Panc1 (cell line): Measurements from ENCODE around the gene SATB2. TPM values are rescaled to one million over a fixed set of nuclear protein-coding genes. Genes with fewer than 3 reads are reported as not detected.

Source experiments
- ATAC-seq: fragments of 200-7000 bp; cut with Tn5 transposase; 2 replicates; pipeline ENCODE4 v1.9.1; 2020; ENCODE audit warnings: mild to moderate bottlenecking, moderate library complexity
- BruUV-seq: library from RNA; stranded (reverse); fragments of 400-500 nt; replicated peaks from 2 replicates; lab custom pipeline; 2021; lab: Mats Ljungman, UMichigan
- CTCF ChIA-PET: fragments of 300-600 bp; sonication (Branson Sonifier 250); formaldehyde crosslinking; loops from one replicate; lab custom pipeline; 2022; ENCODE audit warnings: antibody characterized with exemption; lab: Charles Lee
- POLR2A ChIA-PET: fragments of 300-600 bp; sonication (Branson Sonifier 250); formaldehyde crosslinking; loops from one replicate; lab custom pipeline; 2022; ENCODE audit warnings: antibody characterized with exemption; lab: Charles Lee
- DNase-seq: peaks from one replicate; pipeline ENCODE4 v3.0.0-alpha.2; 2010; ENCODE audit warnings: low read depth, low spot score
- H3K27ac ChIP-seq: 2 replicates; pipeline ENCODE4 v1.5.1; 2011; ENCODE audit warnings: mild to moderate bottlenecking, low read length, inconsistent platforms
- H3K27me3 ChIP-seq: fragments of 200-500 bp; sonication (Bioruptor generic); 2 replicates; pipeline ENCODE4 v1.6.0; 2014; ENCODE audit warnings: low read length, inconsistent platforms; ENCODE audit not compliant: control insufficient read depth, insufficient read depth
- H3K36me3 ChIP-seq: fragments of 200-500 bp; sonication (Bioruptor generic); 2 replicates; pipeline ENCODE4 v1.5.1; 2014; ENCODE audit warnings: inconsistent platforms, mild to moderate bottlenecking, low read length, moderate library complexity; ENCODE audit not compliant: control insufficient read depth, insufficient read depth
- H3K4me1 ChIP-seq: 2 replicates; pipeline ENCODE4 v1.5.1; 2011; ENCODE audit warnings: inconsistent platforms, mild to moderate bottlenecking, low read length, moderate library complexity; ENCODE audit not compliant: control insufficient read depth, insufficient read depth
- H3K4me3 ChIP-seq, 2 experiments: 2 replicates each; pipeline ENCODE4 v1.5.1; 2011 to 2012; ENCODE audit warnings: low read depth in 2 of 2, low read length in 2 of 2, mild to moderate bottlenecking in 2 of 2, inconsistent platforms in 1 of 2, moderate library complexity in 1 of 2
- H3K9me3 ChIP-seq: fragments of 200-500 bp; sonication (Bioruptor generic); 2 replicates; pipeline ENCODE4 v1.5.1; 2014; ENCODE audit warnings: low read depth, mild to moderate bottlenecking, inconsistent platforms, low read length, moderate library complexity; ENCODE audit not compliant: control insufficient read depth, insufficient read depth
- POLR2AphosphoS5 ChIP-seq: IDR thresholded peaks from 2 replicates; pipeline ENCODE4 v1.6.1; 2012; ENCODE audit warnings: mild to moderate bottlenecking, low read depth, low read length, moderate library complexity
- SIN3A ChIP-seq: IDR thresholded peaks from 2 replicates; pipeline ENCODE4 v1.6.1; 2012; ENCODE audit warnings: low read depth, mild to moderate bottlenecking, low read length, moderate library complexity, borderline replicate concordance; ENCODE audit not compliant: insufficient read depth
- TCF7L2 ChIP-seq: IDR thresholded peaks from 2 replicates; pipeline ENCODE4 v1.6.1; 2011; ENCODE audit warnings: mild to moderate bottlenecking, low read depth, low read length, inconsistent platforms
- in situ Hi-C: cut with HindIII; loops from 2 replicates; pipeline ENCODE4 v1.10.0; 2016; ENCODE audit warnings: low sequenced_read_pairs, low pct_unique_long_range_greater_than_20kb
- intact Hi-C: fragments of 100-400 bp; cut with micrococcal nuclease; formaldehyde crosslinking; loops from one replicate; pipeline ENCODE4 v1.10.0; 2022; ENCODE audit not compliant: unreplicated experiment
- total RNA-seq: library from RNA; stranded (reverse); gene quantifications from one replicate; pipeline ENCODE4 v1.2.1, GENCODE V29; 2021; ENCODE audit not compliant: unreplicated experiment
- TF ChIP-seq, protein P1 (sequence below): fragments of 450-650 bp; IDR thresholded peaks from 2 replicates; pipeline ENCODE4 v1.5.1; 2017; ENCODE audit warnings: mild to moderate bottlenecking
- TF ChIP-seq, protein P2 (sequence below), 2 experiments: IDR thresholded peaks; 2 replicates each; pipeline ENCODE4 v1.6.1; 2011 to 2012; ENCODE audit warnings: low read depth in 2 of 2, control low read depth in 1 of 2, low read length in 1 of 2, mild to moderate bottlenecking in 1 of 2, moderate library complexity in 1 of 2; ENCODE audit not compliant: insufficient read depth in 1 of 2

Gene SATB2
- total RNA-seq, 1 experiment from 2014 or later = 43.2 TPM

DNA sequence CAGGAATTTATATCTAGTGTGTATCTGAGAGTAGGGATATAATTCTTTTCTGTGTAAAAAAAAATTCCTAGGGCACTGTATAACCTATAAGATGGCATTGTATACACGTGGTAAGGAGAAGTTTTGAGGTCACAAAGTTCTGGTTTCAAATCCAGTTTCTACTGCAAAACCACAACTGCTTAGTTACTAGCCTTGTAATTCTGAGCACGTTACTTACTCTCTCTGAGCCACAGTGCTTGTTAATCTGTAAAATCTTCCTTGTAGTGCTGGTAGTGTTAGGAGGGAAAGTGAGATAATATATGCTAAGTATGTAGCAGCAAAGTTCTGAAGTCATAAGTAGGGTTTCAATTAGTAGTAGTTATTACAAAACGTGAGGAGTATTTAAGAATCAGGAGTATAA lies 175.4 kb downstream of the SATB2 start:
- ChIA-PET CTCF (no interaction called here), POLR2A (no interaction called here)
- in situ Hi-C loops (no loop called here), intact Hi-C loops (no loop called here)
- Histone ChIP-seq H3K4me1 (no peaks in the 10 kb centered on the region), H3K27me3 (no peaks in the 10 kb centered on the region), H3K36me3 (no peaks in the 10 kb centered on the region; the same call in 1 of the 2 replicates), H3K27ac (no peak overlapping the region), H3K9me3 (no peaks in the 10 kb centered on the region), H3K4me3 (no peak overlapping the region)
- no peak for ATAC-seq
- DNase-seq = no peak
- no peak for TF ChIP-seq SIN3A
- no peak for TF ChIP-seq TCF7L2
- TF ChIP-seq POLR2AphosphoS5 = no peak
- TF ChIP-seq, protein P1, sequence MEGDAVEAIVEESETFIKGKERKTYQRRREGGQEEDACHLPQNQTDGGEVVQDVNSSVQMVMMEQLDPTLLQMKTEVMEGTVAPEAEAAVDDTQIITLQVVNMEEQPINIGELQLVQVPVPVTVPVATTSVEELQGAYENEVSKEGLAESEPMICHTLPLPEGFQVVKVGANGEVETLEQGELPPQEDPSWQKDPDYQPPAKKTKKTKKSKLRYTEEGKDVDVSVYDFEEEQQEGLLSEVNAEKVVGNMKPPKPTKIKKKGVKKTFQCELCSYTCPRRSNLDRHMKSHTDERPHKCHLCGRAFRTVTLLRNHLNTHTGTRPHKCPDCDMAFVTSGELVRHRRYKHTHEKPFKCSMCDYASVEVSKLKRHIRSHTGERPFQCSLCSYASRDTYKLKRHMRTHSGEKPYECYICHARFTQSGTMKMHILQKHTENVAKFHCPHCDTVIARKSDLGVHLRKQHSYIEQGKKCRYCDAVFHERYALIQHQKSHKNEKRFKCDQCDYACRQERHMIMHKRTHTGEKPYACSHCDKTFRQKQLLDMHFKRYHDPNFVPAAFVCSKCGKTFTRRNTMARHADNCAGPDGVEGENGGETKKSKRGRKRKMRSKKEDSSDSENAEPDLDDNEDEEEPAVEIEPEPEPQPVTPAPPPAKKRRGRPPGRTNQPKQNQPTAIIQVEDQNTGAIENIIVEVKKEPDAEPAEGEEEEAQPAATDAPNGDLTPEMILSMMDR = no peak
- TF ChIP-seq, protein P2, sequence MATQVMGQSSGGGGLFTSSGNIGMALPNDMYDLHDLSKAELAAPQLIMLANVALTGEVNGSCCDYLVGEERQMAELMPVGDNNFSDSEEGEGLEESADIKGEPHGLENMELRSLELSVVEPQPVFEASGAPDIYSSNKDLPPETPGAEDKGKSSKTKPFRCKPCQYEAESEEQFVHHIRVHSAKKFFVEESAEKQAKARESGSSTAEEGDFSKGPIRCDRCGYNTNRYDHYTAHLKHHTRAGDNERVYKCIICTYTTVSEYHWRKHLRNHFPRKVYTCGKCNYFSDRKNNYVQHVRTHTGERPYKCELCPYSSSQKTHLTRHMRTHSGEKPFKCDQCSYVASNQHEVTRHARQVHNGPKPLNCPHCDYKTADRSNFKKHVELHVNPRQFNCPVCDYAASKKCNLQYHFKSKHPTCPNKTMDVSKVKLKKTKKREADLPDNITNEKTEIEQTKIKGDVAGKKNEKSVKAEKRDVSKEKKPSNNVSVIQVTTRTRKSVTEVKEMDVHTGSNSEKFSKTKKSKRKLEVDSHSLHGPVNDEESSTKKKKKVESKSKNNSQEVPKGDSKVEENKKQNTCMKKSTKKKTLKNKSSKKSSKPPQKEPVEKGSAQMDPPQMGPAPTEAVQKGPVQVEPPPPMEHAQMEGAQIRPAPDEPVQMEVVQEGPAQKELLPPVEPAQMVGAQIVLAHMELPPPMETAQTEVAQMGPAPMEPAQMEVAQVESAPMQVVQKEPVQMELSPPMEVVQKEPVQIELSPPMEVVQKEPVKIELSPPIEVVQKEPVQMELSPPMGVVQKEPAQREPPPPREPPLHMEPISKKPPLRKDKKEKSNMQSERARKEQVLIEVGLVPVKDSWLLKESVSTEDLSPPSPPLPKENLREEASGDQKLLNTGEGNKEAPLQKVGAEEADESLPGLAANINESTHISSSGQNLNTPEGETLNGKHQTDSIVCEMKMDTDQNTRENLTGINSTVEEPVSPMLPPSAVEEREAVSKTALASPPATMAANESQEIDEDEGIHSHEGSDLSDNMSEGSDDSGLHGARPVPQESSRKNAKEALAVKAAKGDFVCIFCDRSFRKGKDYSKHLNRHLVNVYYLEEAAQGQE (IDR thresholded peaks at IDR 0.05; ENCODE audit: insufficient read depth in 1 of 2, low read depth in 2 of 2, low read length in 1 of 2) = no peak
- BruUV-seq = no TSS peak

DNA sequence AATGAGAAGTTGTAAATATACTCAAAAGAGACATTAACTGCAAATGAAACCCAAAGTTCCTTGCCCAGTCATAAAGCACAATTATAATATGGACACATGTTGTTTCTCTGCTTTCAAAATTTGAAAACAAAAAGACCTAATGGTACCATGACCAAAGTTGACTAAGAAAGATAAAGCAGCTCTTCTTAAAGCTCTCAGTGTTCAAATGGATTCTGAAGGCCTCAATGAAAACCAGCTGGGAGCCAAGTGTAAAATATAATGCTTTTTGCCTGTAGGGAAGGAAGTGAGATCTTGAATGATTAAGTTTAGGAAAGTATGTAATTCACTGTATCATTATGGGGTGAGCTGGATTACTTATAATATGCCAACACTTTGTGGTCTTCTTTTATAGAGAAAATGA lies 178.6 kb downstream of the SATB2 start:
- Histone ChIP-seq H3K4me1 (no peaks in the 10 kb centered on the region), H3K27ac (no peak overlapping the region), H3K4me3 (no peak overlapping the region), H3K27me3 (no peaks in the 10 kb centered on the region), H3K9me3 (no peaks in the 10 kb centered on the region), H3K36me3 (no peaks in the 10 kb centered on the region; the same call in 1 of the 2 replicates)
- DNase-seq = no peak
- ATAC-seq = no peak
- intact Hi-C loops (no loop called here), in situ Hi-C loops (no loop called here)
- CTCF ChIA-PET = no interaction called here
- POLR2A ChIA-PET = no interaction called here
- TF ChIP-seq TCF7L2 = no peak
- TF ChIP-seq POLR2AphosphoS5 = no peak
- TF ChIP-seq, protein P1 = no peak
- no peak for TF ChIP-seq SIN3A
- TF ChIP-seq, protein P2 (IDR thresholded peaks at IDR 0.05; ENCODE audit: insufficient read depth in 1 of 2, low read depth in 2 of 2, low read length in 1 of 2) = no peak
- BruUV-seq = no TSS peak
